Keratinocyte (primary cell): Measurements from ENCODE around the gene CEACAM6. TPM values are rescaled to one million over a fixed set of nuclear protein-coding genes. Genes with fewer than 3 reads are reported as not detected.
A peak's percentile ranks its signal among the peaks of the same experiment; 100 is the strongest.
"Not testable (repeated sequence)": the region's sequence is repeated elsewhere in the genome, so short reads cannot be mapped to it uniquely, and the experiment has no call there.

ENCODE experiments used
- DNase-seq: peaks from one replicate; pipeline ENCODE4 v3.0.0-alpha.2; 2011; ENCODE audit warnings: low read depth, missing footprints, low spot score
- FAIRE-seq: peaks from 2 replicates; lab custom pipeline; 2011; peaks lifted over from hg19 to GRCh38; lab: Jason Lieb, UNC
- H2AFZ ChIP-seq: 2 replicates; pipeline ENCODE4 v1.6.0; 2012; ENCODE audit warnings: low read length, control low read depth, inconsistent platforms; ENCODE audit not compliant: control insufficient read depth
- H3K27ac ChIP-seq: 2 replicates; pipeline ENCODE4 v1.5.1; 2011; ENCODE audit warnings: low read length; ENCODE audit not compliant: control insufficient read depth, insufficient read depth
- H3K27me3 ChIP-seq: 3 replicates; pipeline ENCODE4 v1.6.0; 2011; ENCODE audit warnings: low read length; ENCODE audit not compliant: control insufficient read depth, insufficient read depth; ENCODE audit errors: extremely low read depth
- H3K36me3 ChIP-seq, 2 experiments: 2 replicates in 1 of 2; 3 replicates in 1 of 2; pipeline ENCODE4 v1.5.1; 2011; ENCODE audit warnings: low read length in 2 of 2, mild to moderate bottlenecking in 1 of 2; ENCODE audit not compliant: control insufficient read depth in 2 of 2, insufficient read depth in 2 of 2; ENCODE audit errors: extremely low read depth in 1 of 2
- H3K4me1 ChIP-seq: 3 replicates; pipeline ENCODE4 v1.5.1; 2011; ENCODE audit warnings: low read length; ENCODE audit not compliant: control insufficient read depth, insufficient read depth; ENCODE audit errors: extremely low read depth
- H3K4me2 ChIP-seq: 3 replicates; pipeline ENCODE4 v1.6.0; 2011; ENCODE audit warnings: low read depth, low read length; ENCODE audit not compliant: control insufficient read depth, insufficient read depth; ENCODE audit errors: extremely low read depth
- H3K4me3 ChIP-seq, 3 experiments: fragments of 200-600 bp in 1 of 3; sonication (generic) in 1 of 3; 2 replicates in 2 of 3; 3 replicates in 1 of 3; pipeline ENCODE4 v1.5.1; 2011 to 2016; ENCODE audit warnings: low read length in 3 of 3, mild to moderate bottlenecking in 3 of 3, control low read depth in 2 of 3, inconsistent platforms in 1 of 3, low read depth in 1 of 3, mixed read lengths in 1 of 3, mixed run types in 1 of 3, moderate library complexity in 1 of 3; ENCODE audit not compliant: control insufficient read depth in 2 of 3, insufficient read depth in 2 of 3; ENCODE audit errors: extremely low read depth in 1 of 3
- H3K79me2 ChIP-seq: 2 replicates; pipeline ENCODE4 v1.6.0; 2012; ENCODE audit warnings: low read length; ENCODE audit not compliant: control insufficient read depth, insufficient read depth
- H3K9ac ChIP-seq: 3 replicates; pipeline ENCODE4 v1.6.0; 2011; ENCODE audit warnings: low read length; ENCODE audit not compliant: control insufficient read depth, insufficient read depth; ENCODE audit errors: extremely low read depth
- H3K9me1 ChIP-seq: 3 replicates; pipeline ENCODE4 v1.6.0; 2011; ENCODE audit warnings: low read length; ENCODE audit not compliant: control insufficient read depth, insufficient read depth; ENCODE audit errors: extremely low read depth
- H3K9me3 ChIP-seq: 2 replicates; pipeline ENCODE4 v1.5.1; 2012; ENCODE audit warnings: low read depth, low read length; ENCODE audit not compliant: control insufficient read depth
- H4K20me1 ChIP-seq: 3 replicates; pipeline ENCODE4 v1.6.0; 2011; ENCODE audit warnings: low read length; ENCODE audit not compliant: control insufficient read depth, insufficient read depth; ENCODE audit errors: extremely low read depth
- EZH2 ChIP-seq: IDR thresholded peaks from one replicate; pipeline ENCODE4 v1.6.1; 2012; ENCODE audit warnings: inconsistent platforms, mild to moderate bottlenecking, low read length, moderate library complexity
- dilution Hi-C: fragments of 300-500 bp; cut with MboI; formaldehyde crosslinking; loops from one replicate; pipeline ENCODE4 v1.7.0; 2020; ENCODE audit warnings: low sequenced_read_pairs; ENCODE audit not compliant: extremely low pct_ligation_motif_present
- polyA plus RNA-seq, 5 experiments: library from polyadenylated mRNA; depleted of rRNA in 3 of 5; stranded (reverse) in 3 of 5; stranded (forward) in 1 of 5; unstranded in 1 of 5; fragments of >200 nt; gene quantifications; 1 replicate in 1 of 5; 2 replicates in 3 of 5; 3 replicates in 1 of 5; pipeline versions ENCODE4 v1.2.1 to v1.2.3, GENCODE V29; 2011 to 2012; ENCODE audit warnings: missing spikeins in 2 of 5, low read depth in 1 of 5, low replicate concordance in 1 of 5
- TF ChIP-seq, protein P1 (sequence below), 3 experiments: IDR thresholded peaks in 1 of 3; conservative IDR thresholded peaks in 1 of 3; optimal IDR thresholded peaks in 1 of 3; 2 replicates in 2 of 3; 3 replicates in 1 of 3; pipeline versions ENCODE3 to v1.5.1; 2011; ENCODE audit warnings: low read length in 3 of 3, mild to moderate bottlenecking in 3 of 3, moderate library complexity in 2 of 3, control low read depth in 1 of 3, inconsistent platforms in 1 of 3; ENCODE audit not compliant: insufficient read depth in 2 of 3; ENCODE audit errors: extremely low read depth in 1 of 3

The CEACAM6 gene
- polyA plus RNA-seq, 1 donor (not counting 4 experiments of a cell fraction or from before 2014, with no cell fraction given), result 1.00 TPM

DNA sequence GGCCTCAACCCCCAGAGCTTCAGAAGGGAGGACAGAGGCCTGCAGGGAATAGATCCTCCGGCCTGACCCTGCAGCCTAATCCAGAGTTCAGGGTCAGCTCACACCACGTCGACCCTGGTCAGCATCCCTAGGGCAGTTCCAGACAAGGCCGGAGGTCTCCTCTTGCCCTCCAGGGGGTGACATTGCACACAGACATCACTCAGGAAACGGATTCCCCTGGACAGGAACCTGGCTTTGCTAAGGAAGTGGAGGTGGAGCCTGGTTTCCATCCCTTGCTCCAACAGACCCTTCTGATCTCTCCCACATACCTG is 47.9 kb upstream of the CEACAM6 start:
- no peak overlapping the region for H3K9ac ChIP-seq
- no peaks in the 10 kb centered on the region for H3K9me3 ChIP-seq
- H2AFZ ChIP-seq, result no peak overlapping the region
- peaks cover 4% of the 10 kb centered on the region for H4K20me1 ChIP-seq
- H3K79me2 ChIP-seq, result no peaks in the 10 kb centered on the region
- H3K36me3 ChIP-seq, result no peaks in the 10 kb centered on the region
- FAIRE-seq (no peak), DNase-seq (no peak)
- dilution Hi-C loops, result no loop called here
- no peaks in the 10 kb centered on the region for H3K27me3 ChIP-seq
- no peak for TF ChIP-seq EZH2
- TF ChIP-seq, protein P1, sequence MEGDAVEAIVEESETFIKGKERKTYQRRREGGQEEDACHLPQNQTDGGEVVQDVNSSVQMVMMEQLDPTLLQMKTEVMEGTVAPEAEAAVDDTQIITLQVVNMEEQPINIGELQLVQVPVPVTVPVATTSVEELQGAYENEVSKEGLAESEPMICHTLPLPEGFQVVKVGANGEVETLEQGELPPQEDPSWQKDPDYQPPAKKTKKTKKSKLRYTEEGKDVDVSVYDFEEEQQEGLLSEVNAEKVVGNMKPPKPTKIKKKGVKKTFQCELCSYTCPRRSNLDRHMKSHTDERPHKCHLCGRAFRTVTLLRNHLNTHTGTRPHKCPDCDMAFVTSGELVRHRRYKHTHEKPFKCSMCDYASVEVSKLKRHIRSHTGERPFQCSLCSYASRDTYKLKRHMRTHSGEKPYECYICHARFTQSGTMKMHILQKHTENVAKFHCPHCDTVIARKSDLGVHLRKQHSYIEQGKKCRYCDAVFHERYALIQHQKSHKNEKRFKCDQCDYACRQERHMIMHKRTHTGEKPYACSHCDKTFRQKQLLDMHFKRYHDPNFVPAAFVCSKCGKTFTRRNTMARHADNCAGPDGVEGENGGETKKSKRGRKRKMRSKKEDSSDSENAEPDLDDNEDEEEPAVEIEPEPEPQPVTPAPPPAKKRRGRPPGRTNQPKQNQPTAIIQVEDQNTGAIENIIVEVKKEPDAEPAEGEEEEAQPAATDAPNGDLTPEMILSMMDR (optimal IDR thresholded peaks at IDR 0.05 in 1 of 3, IDR thresholded peaks at IDR 0.05 in 1 of 3, conservative IDR thresholded peaks at IDR 0.05 in 1 of 3; ENCODE audit: extremely low read depth in 1 of 3, insufficient read depth in 2 of 3, low read length in 3 of 3), result peak in 1 of 3 experiments; percentile 6
- H3K4me2 ChIP-seq, result no peak overlapping the region
- no peaks in the 10 kb centered on the region for H3K4me1 ChIP-seq
- no peak overlapping the region for H3K27ac ChIP-seq
- H3K9me1 ChIP-seq, result no peaks in the 10 kb centered on the region
- no peak overlapping the region for H3K4me3 ChIP-seq

DNA sequence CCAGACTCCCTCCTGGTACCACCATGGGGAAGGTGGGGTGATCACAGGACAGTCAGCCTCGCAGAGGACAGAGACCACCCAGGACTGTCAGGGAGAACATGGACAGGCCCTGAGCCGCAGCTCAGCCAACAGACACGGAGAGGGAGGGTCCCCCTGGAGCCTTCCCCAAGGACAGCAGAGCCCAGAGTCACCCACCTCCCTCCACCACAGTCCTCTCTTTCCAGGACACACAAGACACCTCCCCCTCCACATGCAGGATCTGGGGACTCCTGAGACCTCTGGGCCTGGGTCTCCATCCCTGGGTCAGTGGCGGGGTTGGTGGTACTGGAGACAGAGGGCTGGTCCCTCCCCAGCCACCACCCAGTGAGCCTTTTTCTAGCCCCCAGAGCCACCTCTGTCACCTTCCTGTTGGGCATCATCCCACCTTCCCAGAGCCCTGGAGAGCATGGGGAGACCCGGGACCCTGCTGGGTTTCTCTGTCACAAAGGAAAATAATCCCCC is 47.4 kb upstream of the CEACAM6 start:
- H3K27ac ChIP-seq, result no peak overlapping the region
- no peaks in the 10 kb centered on the region for H3K79me2 ChIP-seq
- FAIRE-seq, result no peak
- no peaks in the 10 kb centered on the region for H3K36me3 ChIP-seq
- no peaks in the 10 kb centered on the region for H3K4me1 ChIP-seq
- peaks cover 4% of the 10 kb centered on the region for H4K20me1 ChIP-seq
- H3K9me3 ChIP-seq, result no peaks in the 10 kb centered on the region
- no peak for TF ChIP-seq EZH2
- no peak overlapping the region for H3K4me2 ChIP-seq
- no peaks in the 10 kb centered on the region for H3K27me3 ChIP-seq
- dilution Hi-C loops, result no loop called here
- no peak overlapping the region for H3K9ac ChIP-seq
- H3K9me1 ChIP-seq, result no peaks in the 10 kb centered on the region
- no peak for DNase-seq
- H3K4me3 ChIP-seq, result no peak overlapping the region
- H2AFZ ChIP-seq, result no peak overlapping the region

DNA sequence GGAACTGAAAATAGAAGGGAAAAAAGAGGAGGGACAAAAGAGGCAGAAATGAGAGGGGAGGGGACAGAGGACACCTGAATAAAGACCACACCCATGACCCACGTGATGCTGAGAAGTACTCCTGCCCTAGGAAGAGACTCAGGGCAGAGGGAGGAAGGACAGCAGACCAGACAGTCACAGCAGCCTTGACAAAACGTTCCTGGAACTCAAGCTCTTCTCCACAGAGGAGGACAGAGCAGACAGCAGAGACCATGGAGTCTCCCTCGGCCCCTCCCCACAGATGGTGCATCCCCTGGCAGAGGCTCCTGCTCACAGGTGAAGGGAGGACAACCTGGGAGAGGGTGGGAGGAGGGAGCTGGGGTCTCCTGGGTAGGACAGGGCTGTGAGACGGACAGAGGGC is 46.8 kb upstream of the CEACAM6 start, which contains the start of gene CEACAM5:
CEACAM5 (plus strand) TSS at position 146 of the 400 bp plus-strand sequence; CDS start at position 252, 106 bp downstream.
- H2AFZ ChIP-seq, result no peak within 1 kb of the TSS
- H3K27me3 ChIP-seq, result no peaks in the 10 kb centered on the region
- no peaks in the 10 kb centered on the region for H3K9me1 ChIP-seq
- no peak for DNase-seq
- no peaks in the 10 kb centered on the region for H3K79me2 ChIP-seq
- H3K9ac ChIP-seq, result no peak within 1 kb of the TSS
- no peak within 1 kb of the TSS for H3K27ac ChIP-seq
- H3K36me3 ChIP-seq, result no peaks in the 10 kb centered on the region
- peaks cover 4% of the 10 kb centered on the region for H4K20me1 ChIP-seq
- TF ChIP-seq, protein P1 (optimal IDR thresholded peaks at IDR 0.05 in 1 of 3, IDR thresholded peaks at IDR 0.05 in 1 of 3, conservative IDR thresholded peaks at IDR 0.05 in 1 of 3; ENCODE audit: extremely low read depth in 1 of 3, insufficient read depth in 2 of 3, low read length in 3 of 3), result no peak
- TF ChIP-seq EZH2, result no peak
- no peak within 1 kb of the TSS for H3K4me3 ChIP-seq
- no peak within 1 kb of the TSS for H3K4me2 ChIP-seq
- no peak for FAIRE-seq
- no peaks in the 10 kb centered on the region for H3K4me1 ChIP-seq
- dilution Hi-C loops, result no loop called here
- H3K9me3 ChIP-seq, result no peaks in the 10 kb centered on the region

DNA sequence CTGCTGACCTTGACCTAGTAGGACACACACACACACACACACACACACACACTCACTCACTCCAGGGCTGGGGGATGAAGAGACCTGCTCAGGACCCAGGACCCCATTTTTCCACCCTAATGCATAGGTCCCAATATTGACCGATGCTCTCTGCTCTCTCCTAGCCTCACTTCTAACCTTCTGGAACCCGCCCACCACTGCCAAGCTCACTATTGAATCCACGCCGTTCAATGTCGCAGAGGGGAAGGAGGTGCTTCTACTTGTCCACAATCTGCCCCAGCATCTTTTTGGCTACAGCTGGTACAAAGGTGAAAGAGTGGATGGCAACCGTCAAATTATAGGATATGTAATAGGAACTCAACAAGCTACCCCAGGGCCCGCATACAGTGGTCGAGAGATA is 45.8 kb upstream of the CEACAM6 start:
- H3K4me1 ChIP-seq, H3K4me3 ChIP-seq, H3K9me3 ChIP-seq, H4K20me1 ChIP-seq, H3K36me3 ChIP-seq, H3K27me3 ChIP-seq, H3K9me1 ChIP-seq, DNase-seq, dilution Hi-C loops, H3K4me2 ChIP-seq, H3K27ac ChIP-seq, FAIRE-seq, H3K9ac ChIP-seq, H3K79me2 ChIP-seq, H2AFZ ChIP-seq: not testable (repeated sequence)
